Head of caudate nucleus (tissue), 42 donors: ENCODE data around the gene SIM2.

Experiments
- DNase-seq, 42 donors: peaks; one replicate each; pipeline versions ENCODE4 v3.0.0 to v3.0.0-alpha.2; 2020 to 2021; ENCODE audit warnings: mixed read lengths in 7 of 42
- intact Hi-C: fragments of 100-400 bp; cut with DNase I; formaldehyde crosslinking; loops from one replicate; pipeline ENCODE4 v1.15.0; 2022

The SIM2 gene

GRCh38 chr21:36697060-36697850 is 1.7 kb upstream of the SIM2 start:
- peak in 2 of 42 donors; percentile 6 to 8 for DNase-seq
- intact Hi-C loops, result no loop called here

GRCh38 chr21:36697851-36698384 is 997 bp upstream of the SIM2 start:
- DNase-seq, result peak in 2 of 42 donors; percentile 7 to 35

GRCh38 chr21:36698385-36698980 is 432 bp upstream of the SIM2 start:
- peak in 3 of 42 donors; percentile 12 to 37 (median 30) for DNase-seq
- intact Hi-C loops, result no loop called here

More at GRCh38 chr21:36697851-36698384, 997 bp upstream of the SIM2 start:
- intact Hi-C loops, result no loop called here

GRCh38 chr21:36699546-36700294 is 805 bp downstream of the SIM2 start:
- DNase-seq, result peak in 3 of 42 donors; percentile 6 to 32 (median 16)
- intact Hi-C loops, result no loop called here

GRCh38 chr21:36700295-36700970 is 1.5 kb downstream of the SIM2 start:
- peak in 2 of 42 donors; percentile 33 to 36 for DNase-seq
- intact Hi-C loops, result no loop called here

- DNase-seq, result peak in 4 of 42 donors; percentile 7 to 39 (median 32)
- intact Hi-C loops, result no loop called here
Measured at GRCh38 chr21:36700971-36701755, 2.2 kb downstream of the SIM2 start.

- intact Hi-C loops, result no loop called here
- DNase-seq, result peak in 4 of 42 donors; percentile 3 to 28 (median 19)
Measured at GRCh38 chr21:36701756-36702621, 3.1 kb downstream of the SIM2 start.

GRCh38 chr21:36702622-36702968 is 3.7 kb downstream of the SIM2 start:
- intact Hi-C loops, result no loop called here
- peak in 2 of 42 donors; percentile 26 to 29 for DNase-seq

- no peak for DNase-seq
- intact Hi-C loops, result no loop called here
Measured at GRCh38 chr21:36703123-36703522, 4.2 kb downstream of the SIM2 start.

GRCh38 chr21:36703626-36704280 is 4.8 kb downstream of the SIM2 start:
- DNase-seq, result peak in 2 of 42 donors; percentile 18 to 19
- intact Hi-C loops, result no loop called here

GRCh38 chr21:36704281-36704957 is 5.5 kb downstream of the SIM2 start:
- peak in 2 of 42 donors; percentile 29 to 32 for DNase-seq
- intact Hi-C loops, result no loop called here

GRCh38 chr21:36704958-36705678 is 6.2 kb downstream of the SIM2 start:
- intact Hi-C loops, result no loop called here
- peak in 3 of 42 donors; percentile 19 to 39 (median 27) for DNase-seq

GRCh38 chr21:36705679-36706481 is 7.0 kb downstream of the SIM2 start:
- intact Hi-C loops, result no loop called here

GRCh38 chr21:36706482-36706852 is 7.6 kb downstream of the SIM2 start:
- peak in 1 of 42 donors; percentile 33 for DNase-seq
- intact Hi-C loops, result no loop called here

More at GRCh38 chr21:36705679-36706481, 7.0 kb downstream of the SIM2 start:
- peak in 3 of 42 donors; percentile 5 to 31 (median 21) for DNase-seq
